ENCODE measurements around the gene PLA2G15. TPM values are rescaled to one million over a fixed set of nuclear protein-coding genes. Genes with fewer than 3 reads are reported as not detected.
"Not testable (repeated sequence)": the region's sequence is repeated elsewhere in the genome, so short reads cannot be mapped to it uniquely, and the experiment has no call there.

PLA2G15 gene
- total and polyA plus RNA-seq, 2 donors (not counting 1 experiment from before 2014, with no cell fraction given), result 6.1 to 12.5 TPM

GRCh38 chr16:68288252-68288650 is 43.1 kb downstream of the PLA2G15 start:
- Histone ChIP-seq H3K9ac (ENCODE audit: low read length) (no peak overlapping the region), H3K4me3 (ENCODE audit: control extremely low read depth in 1 of 5, extremely low read depth in 1 of 5, insufficient read depth in 1 of 5, low read depth in 2 of 5, low read length in 4 of 5) (no peak overlapping the region), H3K79me2 (ENCODE audit: control insufficient read depth, insufficient read depth, low read length) (peaks cover 71% of the 10 kb centered on the region), H2AFZ (ENCODE audit: insufficient read depth, low read depth, low read length, poor library complexity, severe bottlenecking) (no peak overlapping the region), H3K27me3 (replicated peaks in 1 of 4; ENCODE audit: control extremely low read depth in 1 of 4, control insufficient read depth in 3 of 4, insufficient read depth in 4 of 4, low read length in 3 of 4) (no peaks in the 10 kb centered on the region), H4K20me1 (ENCODE audit: control insufficient read depth, insufficient read depth, low read length, poor library complexity, severe bottlenecking) (no peaks in the 10 kb centered on the region), H3K4me2 (replicated peaks; ENCODE audit: low read depth, low read length, poor library complexity, severe bottlenecking) (peak overlapping the region; percentile 75), H3K36me3 (replicated peaks in 1 of 2; ENCODE audit: control extremely low read depth in 1 of 2, control insufficient read depth in 1 of 2, extremely low read depth in 1 of 2, insufficient read depth in 2 of 2, low read length in 1 of 2) (peaks cover 2 to 40% of the 10 kb centered on the region in 2 experiments), H3K9me3 (ENCODE audit: control extremely low read depth in 1 of 3, control insufficient read depth in 2 of 3, insufficient read depth in 1 of 3, low read length in 2 of 3) (no peaks in the 10 kb centered on the region), H3K4me1 (ENCODE audit: control insufficient read depth in 2 of 2, insufficient read depth in 2 of 2, low read length in 2 of 2) (peaks cover 71 to 90% of the 10 kb centered on the region in 2 donors), H3K27ac (ENCODE audit: low read length in 2 of 2) (peak overlapping the region; percentile 61 to 92)
- DNase-seq (no peak), ATAC-seq (ENCODE audit: low read depth) (no peak)
- H3K4me3 Mint-ChIP-seq, result peak overlapping the region; percentile 78
- peak overlapping the region; percentile 94 for H3K27ac Mint-ChIP-seq
- CTCF ChIA-PET, result interaction anchor here (0.7 to 10.2 kb wide), 5 partner anchors 23 to 1021 kb away, joined by 3 to 289 read pairs (median 15); partner anchors contain the start of genes PRMT7, SLC7A6 and SLC7A6OS
- intact Hi-C loops (cut with micrococcal nuclease), result loop anchor here (2.0 to 5.0 kb wide), 3 partner anchors 41 to 289 kb away; partner anchors contain the start of genes DPEP2 and PLA2G15
- H3K9me3 Mint-ChIP-seq (ENCODE audit: insufficient read depth), result no peaks in the 10 kb centered on the region
- H3K27me3 Mint-ChIP-seq, result no peaks in the 10 kb centered on the region
- H3K4me1 Mint-ChIP-seq, result peaks cover 77% of the 10 kb centered on the region
- TF ChIP-seq, protein P1, sequence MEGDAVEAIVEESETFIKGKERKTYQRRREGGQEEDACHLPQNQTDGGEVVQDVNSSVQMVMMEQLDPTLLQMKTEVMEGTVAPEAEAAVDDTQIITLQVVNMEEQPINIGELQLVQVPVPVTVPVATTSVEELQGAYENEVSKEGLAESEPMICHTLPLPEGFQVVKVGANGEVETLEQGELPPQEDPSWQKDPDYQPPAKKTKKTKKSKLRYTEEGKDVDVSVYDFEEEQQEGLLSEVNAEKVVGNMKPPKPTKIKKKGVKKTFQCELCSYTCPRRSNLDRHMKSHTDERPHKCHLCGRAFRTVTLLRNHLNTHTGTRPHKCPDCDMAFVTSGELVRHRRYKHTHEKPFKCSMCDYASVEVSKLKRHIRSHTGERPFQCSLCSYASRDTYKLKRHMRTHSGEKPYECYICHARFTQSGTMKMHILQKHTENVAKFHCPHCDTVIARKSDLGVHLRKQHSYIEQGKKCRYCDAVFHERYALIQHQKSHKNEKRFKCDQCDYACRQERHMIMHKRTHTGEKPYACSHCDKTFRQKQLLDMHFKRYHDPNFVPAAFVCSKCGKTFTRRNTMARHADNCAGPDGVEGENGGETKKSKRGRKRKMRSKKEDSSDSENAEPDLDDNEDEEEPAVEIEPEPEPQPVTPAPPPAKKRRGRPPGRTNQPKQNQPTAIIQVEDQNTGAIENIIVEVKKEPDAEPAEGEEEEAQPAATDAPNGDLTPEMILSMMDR (IDR thresholded peaks at IDR 0.05), result no peak
- no peak for TF ChIP-seq EZH2 (IDR thresholded peaks at IDR 0.05; ENCODE audit: borderline replicate concordance, insufficient read depth, low read depth, low read length, poor library complexity, severe bottlenecking)
- POLR2A ChIA-PET, result interaction anchor here (0.6 to 1.0 kb wide), 3 partner anchors 15 to 601 kb away, joined by 5 to 6 read pairs (median 6); partner anchors contain the start of genes PRMT7 and SLC7A6OS
- WGBS (ENCODE audit: insufficient coverage), result 100% methylated on average over 1 of the region's 1 CpG

GRCh38 chr16:68288796-68289195 is 43.6 kb downstream of the PLA2G15 start:
- ChIA-PET CTCF (interaction anchor here (1.0 to 10.2 kb wide), 6 partner anchors 22 to 1021 kb away, joined by 3 to 289 read pairs (median 8); partner anchors contain the start of genes PRMT7, SLC7A6 and SLC7A6OS), POLR2A (interaction anchor here (1.0 to 1.8 kb wide), 2 partner anchors 22 to 25 kb away, joined by 5 to 11 read pairs; partner anchors contain the start of genes PRMT7, SLC7A6 and SLC7A6OS)
- not testable (repeated sequence) for H3K27me3 ChIP-seq (replicated peaks in 1 of 4; ENCODE audit: control extremely low read depth in 1 of 4, control insufficient read depth in 3 of 4, insufficient read depth in 4 of 4, low read length in 3 of 4); H4K20me1 ChIP-seq (ENCODE audit: control insufficient read depth, insufficient read depth, low read length, poor library complexity, severe bottlenecking); H3K4me3 Mint-ChIP-seq; H3K9me3 ChIP-seq (ENCODE audit: control extremely low read depth in 1 of 3, control insufficient read depth in 2 of 3, insufficient read depth in 1 of 3, low read length in 2 of 3); ATAC-seq (ENCODE audit: low read depth); H3K9ac ChIP-seq (ENCODE audit: low read length); H3K4me3 ChIP-seq (ENCODE audit: control extremely low read depth in 1 of 5, extremely low read depth in 1 of 5, insufficient read depth in 1 of 5, low read depth in 2 of 5, low read length in 4 of 5); DNase-seq; H2AFZ ChIP-seq (ENCODE audit: insufficient read depth, low read depth, low read length, poor library complexity, severe bottlenecking); H3K27me3 Mint-ChIP-seq; H3K9me3 Mint-ChIP-seq (ENCODE audit: insufficient read depth)
- peak overlapping the region; percentile 56 to 92 for H3K27ac ChIP-seq (ENCODE audit: low read length in 2 of 2)
- intact Hi-C loops (cut with micrococcal nuclease), result loop anchor here (1.0 to 5.0 kb wide), 6 partner anchors 13 to 290 kb away; partner anchors contain the start of genes DPEP2, PLA2G15, SLC7A6 and SLC7A6OS
- H3K79me2 ChIP-seq (ENCODE audit: control insufficient read depth, insufficient read depth, low read length), result peaks cover 77% of the 10 kb centered on the region
- peaks cover 65 to 84% of the 10 kb centered on the region in 2 donors for H3K4me1 ChIP-seq (ENCODE audit: control insufficient read depth in 2 of 2, insufficient read depth in 2 of 2, low read length in 2 of 2)
- peaks cover 71% of the 10 kb centered on the region for H3K4me1 Mint-ChIP-seq
- H3K4me2 ChIP-seq (replicated peaks; ENCODE audit: low read depth, low read length, poor library complexity, severe bottlenecking), result peak overlapping the region; percentile 51
- peaks cover 2 to 43% of the 10 kb centered on the region in 2 experiments for H3K36me3 ChIP-seq (replicated peaks in 1 of 2; ENCODE audit: control extremely low read depth in 1 of 2, control insufficient read depth in 1 of 2, extremely low read depth in 1 of 2, insufficient read depth in 2 of 2, low read length in 1 of 2)
- H3K27ac Mint-ChIP-seq, result peak overlapping the region; percentile 94
- WGBS (ENCODE audit: insufficient coverage), result 50% methylated on average over 2 of the region's 9 CpGs

Measured in B cell (primary cell).